ENCODE data around the gene SART3.

SART3 gene

DNA sequence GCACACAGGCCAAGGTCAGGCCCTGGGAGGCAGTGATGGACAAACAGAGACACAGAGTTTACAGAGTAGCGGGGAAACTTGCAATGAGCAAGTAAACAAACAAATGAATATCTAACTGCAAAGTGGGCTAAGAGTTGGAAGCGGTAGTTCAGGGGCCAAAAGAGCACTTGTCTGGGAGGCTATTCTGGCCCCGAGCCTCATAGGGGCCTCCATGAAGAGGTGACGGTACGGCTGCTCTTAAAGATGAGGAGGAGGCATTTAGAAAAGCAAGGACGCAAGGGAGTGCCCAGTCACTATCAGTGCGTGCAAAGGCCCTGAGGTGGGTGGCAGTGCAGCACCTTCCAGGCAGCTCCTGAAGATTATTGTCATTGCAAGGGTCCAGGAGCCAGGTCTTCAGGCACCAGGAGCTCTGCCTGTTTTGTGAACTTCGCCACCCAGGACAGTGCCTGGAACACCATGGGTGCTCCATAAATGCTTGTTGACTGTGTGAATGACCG lies 41.3 kb upstream of the SART3 start:
- Mint-ChIP-seq H3K27ac (no peak overlapping the region), H3K4me1 (peaks cover 15% of the 10 kb centered on the region), H3K36me3 (peaks cover 21% of the 10 kb centered on the region), H3K9me3 (no peaks in the 10 kb centered on the region), H3K4me3 (no peak overlapping the region)
- DNase-seq (ENCODE audit: low spot score in 2 of 2) = no peak
- no peak for ATAC-seq

DNA sequence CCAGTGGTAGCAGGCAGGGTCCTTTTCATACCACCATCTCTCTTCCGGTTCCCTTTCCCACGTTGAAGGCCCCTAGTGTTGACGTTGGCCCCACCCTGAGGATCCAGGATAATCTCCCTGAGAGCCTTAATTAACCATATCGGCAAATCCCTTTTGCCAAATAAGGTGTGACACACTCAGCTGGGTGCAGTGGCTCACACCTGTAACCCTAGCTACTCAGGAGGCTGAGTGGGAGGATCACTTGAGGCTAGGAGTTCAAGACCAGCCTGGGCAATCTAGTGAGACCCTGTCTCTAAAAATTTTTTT lies 39.7 kb upstream of the SART3 start:
- DNase-seq (ENCODE audit: low spot score in 2 of 2) (no peak), ATAC-seq (no peak)
- H3K4me3 Mint-ChIP-seq = no peak overlapping the region
- H3K4me1 Mint-ChIP-seq = peaks cover 6% of the 10 kb centered on the region
- H3K36me3 Mint-ChIP-seq = peaks cover 11% of the 10 kb centered on the region
- H3K27ac Mint-ChIP-seq = no peak overlapping the region
- H3K9me3 Mint-ChIP-seq = no peaks in the 10 kb centered on the region

DNA sequence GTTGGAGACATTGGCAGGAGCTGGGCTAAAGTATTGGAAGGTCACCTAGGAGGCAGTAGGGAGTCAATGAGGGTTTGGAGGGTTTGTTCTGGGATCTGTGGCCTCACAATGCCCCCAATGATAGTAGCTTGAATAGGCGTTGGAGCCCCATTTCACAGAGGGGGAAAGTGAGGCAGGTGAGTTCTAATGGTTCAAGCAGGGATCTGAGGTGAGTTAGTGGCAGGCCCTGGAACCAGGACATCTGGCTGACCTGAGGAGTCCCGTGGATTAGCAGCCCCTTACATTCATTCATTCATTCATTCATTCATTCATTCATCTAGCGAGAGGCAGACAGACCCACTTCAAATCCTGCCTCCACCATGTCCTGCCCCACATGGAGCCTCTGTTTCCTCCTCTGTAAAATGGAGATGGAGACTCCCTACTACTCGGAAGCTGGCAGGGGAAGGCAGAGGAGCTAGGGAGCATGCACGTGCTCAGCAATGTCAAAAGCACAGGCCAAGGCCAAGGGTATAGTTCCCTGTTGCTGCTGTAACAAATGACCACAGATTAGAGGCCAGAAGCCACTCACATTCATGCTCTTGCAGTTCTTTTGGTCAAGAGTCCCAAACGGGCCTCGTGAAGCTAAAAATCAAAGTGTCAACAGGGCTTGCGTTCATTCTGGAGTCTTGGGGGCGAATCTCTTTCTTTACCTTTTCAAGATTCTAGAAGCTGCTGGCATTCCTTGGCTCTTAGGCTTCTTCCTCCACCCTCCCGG lies 39.2 kb upstream of the SART3 start:
- no peak for ATAC-seq
- Mint-ChIP-seq H3K4me3 (no peak overlapping the region), H3K27ac (no peak overlapping the region), H3K36me3 (peaks cover 6% of the 10 kb centered on the region), H3K4me1 (peaks cover 1% of the 10 kb centered on the region), H3K9me3 (no peaks in the 10 kb centered on the region)
- DNase-seq (ENCODE audit: low spot score in 2 of 2) = no peak

DNA sequence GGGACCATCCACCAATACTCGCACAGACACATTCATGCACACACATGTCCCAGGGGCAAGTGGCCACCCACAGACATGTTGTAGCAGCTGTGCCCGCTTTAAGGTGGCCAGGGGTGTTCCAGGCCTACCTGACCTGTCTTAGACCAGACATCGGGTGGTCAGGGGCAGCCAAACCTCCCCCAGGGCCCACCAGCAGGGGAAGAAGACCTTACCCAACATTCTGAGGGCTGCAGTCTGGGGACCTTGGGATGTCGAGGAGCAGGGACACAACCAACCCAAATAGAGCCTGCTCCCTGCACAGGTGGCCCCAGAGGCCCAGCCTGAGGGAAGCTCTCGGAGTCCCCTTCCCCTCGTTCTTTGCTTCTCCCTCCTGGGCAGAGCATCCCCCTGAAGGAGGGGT lies 38.6 kb upstream of the SART3 start:
- Mint-ChIP-seq H3K36me3 (no peaks in the 10 kb centered on the region), H3K4me3 (no peak overlapping the region), H3K27ac (no peak overlapping the region), H3K9me3 (no peaks in the 10 kb centered on the region), H3K4me1 (no peaks in the 10 kb centered on the region)
- no peak for ATAC-seq
- no peak for DNase-seq (ENCODE audit: low spot score in 2 of 2)

DNA sequence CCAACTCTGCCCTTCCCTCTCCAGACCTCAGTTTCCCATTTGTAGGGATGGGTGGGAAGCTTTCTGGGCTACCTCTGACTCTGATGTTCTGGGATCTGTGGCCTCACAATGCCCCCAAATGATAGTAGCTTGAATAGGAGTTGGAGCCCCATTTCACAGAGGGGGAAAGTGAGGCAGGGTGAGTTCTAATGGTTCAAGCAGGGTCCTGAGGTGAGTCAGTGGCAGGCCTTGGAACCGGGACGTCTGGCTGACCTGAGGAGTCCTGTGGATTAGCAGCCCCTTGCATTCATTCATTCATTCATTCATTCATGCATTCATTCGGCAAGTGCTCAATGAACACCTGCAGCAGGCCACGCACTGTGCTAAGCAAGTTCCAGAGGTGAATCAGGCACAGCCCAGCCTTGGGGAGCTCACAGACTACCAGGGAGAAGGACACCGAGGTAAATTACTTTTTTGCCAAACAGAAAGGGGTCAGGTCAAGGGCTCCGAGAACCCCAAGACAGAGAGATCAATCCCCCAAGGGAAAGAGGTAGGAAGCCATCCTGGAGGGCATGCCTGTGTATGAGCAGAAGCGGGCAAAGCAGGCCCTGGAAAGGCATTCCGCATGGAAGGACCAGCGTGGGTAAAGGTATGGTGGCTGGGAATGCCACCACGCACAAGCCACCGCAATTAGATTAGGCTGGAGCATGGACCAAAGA lies 37.7 kb upstream of the SART3 start:
- Mint-ChIP-seq H3K9me3 (no peaks in the 10 kb centered on the region), H3K36me3 (no peaks in the 10 kb centered on the region), H3K4me1 (no peaks in the 10 kb centered on the region), H3K27ac (peak overlapping the region; percentile 76), H3K4me3 (no peak overlapping the region)
- DNase-seq (ENCODE audit: low spot score in 2 of 2) (no peak), ATAC-seq (no peak)

DNA sequence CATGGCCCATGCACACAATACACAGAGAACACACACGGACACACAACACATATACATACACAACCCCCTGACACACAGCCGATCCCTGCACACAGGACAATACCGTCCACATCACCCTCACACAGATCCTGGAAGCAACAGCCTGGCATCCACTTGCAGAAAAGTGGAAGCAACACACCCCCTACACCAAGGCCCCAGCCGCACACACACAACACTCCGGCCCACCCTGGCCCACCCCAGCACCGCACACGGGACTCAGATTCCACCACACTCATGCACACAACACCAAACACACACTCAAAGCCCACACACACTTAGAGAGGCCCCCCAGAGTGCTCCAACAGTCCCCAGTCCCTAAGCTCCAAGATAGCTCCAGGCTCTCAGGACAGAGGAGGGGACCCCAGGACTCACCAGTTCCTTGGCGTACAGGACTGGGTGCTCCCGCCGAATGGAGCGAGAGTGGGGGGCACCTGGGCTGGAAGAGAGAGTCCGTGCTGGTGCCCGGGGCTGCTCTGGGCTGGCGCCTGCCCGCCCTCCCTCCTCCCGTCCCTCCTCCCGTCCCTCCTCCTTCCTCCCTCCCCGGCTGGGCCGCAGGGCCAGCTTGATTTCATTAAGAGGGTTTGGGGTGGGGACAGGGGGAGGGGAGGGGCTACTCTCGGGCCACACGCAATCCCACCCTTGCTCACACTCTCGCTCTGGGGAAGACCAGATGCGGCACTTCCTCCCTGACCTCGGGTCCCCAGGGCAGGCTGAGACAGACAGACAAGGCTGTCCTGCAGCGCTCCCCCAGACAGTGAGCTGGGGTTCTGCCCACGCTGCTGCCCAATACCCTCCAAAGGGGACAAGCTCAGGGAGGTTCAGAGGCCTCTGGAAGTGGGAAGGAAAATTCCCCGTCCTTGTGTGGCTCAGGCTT lies 36.8 kb upstream of the SART3 start, which contains the start of gene TMEM119:
Gene TMEM119 (minus strand): TSS at position 526 of the 913 bp plus-strand sequence. CDS start 5,701 bp downstream, outside the sequence.
- H3K36me3 Mint-ChIP-seq = no peaks in the 10 kb centered on the region
- no peaks in the 10 kb centered on the region for H3K9me3 Mint-ChIP-seq
- ATAC-seq = peak; percentile 29
- H3K4me1 Mint-ChIP-seq = no peaks in the 10 kb centered on the region
- DNase-seq (ENCODE audit: low spot score in 2 of 2) = no peak
- peak within 1 kb of the TSS; percentile 76 for H3K27ac Mint-ChIP-seq
- no peak within 1 kb of the TSS for H3K4me3 Mint-ChIP-seq

DNA sequence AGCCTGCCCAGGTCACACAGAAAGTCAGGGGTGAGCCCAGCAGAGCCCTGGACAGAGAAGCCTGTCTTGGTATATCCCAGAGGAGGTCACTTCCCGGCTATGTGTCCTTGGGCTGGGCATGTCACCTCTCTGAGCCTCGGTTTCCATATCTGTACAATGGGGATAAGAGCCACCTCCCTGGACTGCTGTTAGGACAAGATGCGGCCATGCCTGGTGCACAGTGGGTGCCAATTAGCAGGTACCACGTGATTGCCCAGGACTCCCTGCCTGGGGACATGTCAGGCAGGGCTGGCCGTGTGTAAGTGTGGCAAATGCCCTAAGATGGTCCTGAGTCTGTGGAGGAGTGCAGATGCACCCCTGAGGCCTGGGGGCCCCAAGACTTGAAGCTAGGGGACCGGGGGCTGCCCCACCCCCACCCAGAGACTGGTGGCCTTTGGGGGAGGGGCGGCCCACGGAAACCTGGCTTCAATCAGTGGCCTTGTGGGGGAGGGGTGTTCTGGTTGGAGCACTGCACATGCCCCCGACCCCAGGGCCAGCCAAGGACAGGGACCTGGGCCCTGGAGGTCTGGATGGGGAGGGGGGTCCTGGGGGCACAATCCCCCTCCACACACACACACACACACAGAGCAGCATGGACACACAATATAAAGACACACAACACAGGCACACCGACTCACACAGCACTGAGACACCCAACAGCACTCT lies 36.0 kb upstream of the SART3 start:
- no peaks in the 10 kb centered on the region for H3K36me3 Mint-ChIP-seq
- no peak for ATAC-seq
- no peaks in the 10 kb centered on the region for H3K4me1 Mint-ChIP-seq
- no peak overlapping the region for H3K4me3 Mint-ChIP-seq
- no peak for DNase-seq (ENCODE audit: low spot score in 2 of 2)
- no peak overlapping the region for H3K27ac Mint-ChIP-seq
- no peaks in the 10 kb centered on the region for H3K9me3 Mint-ChIP-seq

DNA sequence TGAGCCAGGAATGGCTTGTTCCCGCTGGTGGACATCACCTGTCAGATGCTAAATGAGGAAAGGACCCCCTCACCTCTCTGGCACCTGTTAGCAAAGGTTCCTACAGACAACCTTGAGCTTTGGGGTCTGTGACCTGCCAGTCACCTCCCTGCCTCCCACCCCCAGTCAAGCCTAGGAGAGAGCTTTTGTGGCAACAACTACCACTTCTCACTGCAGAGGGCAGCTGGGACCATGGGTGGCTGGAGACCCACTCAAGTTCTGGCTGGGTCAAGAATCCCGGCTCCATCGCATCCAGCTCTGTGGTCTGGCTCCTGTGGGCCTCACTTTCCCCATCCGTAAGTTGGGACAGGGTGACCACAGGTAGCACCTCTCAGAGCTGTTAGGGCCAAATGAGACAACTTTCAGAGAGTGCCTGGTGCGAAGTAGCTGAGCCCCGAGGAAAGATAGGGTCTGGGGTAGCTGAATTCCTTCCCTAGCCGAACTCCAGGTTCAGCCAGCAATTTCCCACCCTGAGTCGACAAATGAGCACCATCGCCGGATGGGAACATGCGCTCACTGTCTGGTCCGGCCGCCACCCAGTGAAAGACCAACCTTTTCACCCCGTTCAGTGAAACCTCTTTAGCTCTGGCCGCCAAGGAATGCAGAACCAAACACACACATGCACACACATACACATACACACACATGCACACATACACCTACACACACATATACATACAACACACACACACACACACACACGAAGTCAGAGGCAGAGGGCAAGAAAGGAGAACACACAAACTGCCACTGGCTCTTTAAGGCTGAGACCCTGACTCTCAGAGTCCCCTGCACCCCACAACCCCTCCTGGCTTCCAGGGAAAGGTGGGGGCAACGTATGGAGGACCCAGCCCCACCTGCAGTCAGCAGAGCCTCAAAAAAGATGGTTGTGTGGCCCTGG lies 35.0 kb upstream of the SART3 start:
- no peak for ATAC-seq
- DNase-seq (ENCODE audit: low spot score in 2 of 2) = no peak
- Mint-ChIP-seq H3K27ac (no peak overlapping the region), H3K9me3 (no peaks in the 10 kb centered on the region), H3K4me3 (no peak overlapping the region), H3K36me3 (no peaks in the 10 kb centered on the region), H3K4me1 (no peaks in the 10 kb centered on the region)

DNA sequence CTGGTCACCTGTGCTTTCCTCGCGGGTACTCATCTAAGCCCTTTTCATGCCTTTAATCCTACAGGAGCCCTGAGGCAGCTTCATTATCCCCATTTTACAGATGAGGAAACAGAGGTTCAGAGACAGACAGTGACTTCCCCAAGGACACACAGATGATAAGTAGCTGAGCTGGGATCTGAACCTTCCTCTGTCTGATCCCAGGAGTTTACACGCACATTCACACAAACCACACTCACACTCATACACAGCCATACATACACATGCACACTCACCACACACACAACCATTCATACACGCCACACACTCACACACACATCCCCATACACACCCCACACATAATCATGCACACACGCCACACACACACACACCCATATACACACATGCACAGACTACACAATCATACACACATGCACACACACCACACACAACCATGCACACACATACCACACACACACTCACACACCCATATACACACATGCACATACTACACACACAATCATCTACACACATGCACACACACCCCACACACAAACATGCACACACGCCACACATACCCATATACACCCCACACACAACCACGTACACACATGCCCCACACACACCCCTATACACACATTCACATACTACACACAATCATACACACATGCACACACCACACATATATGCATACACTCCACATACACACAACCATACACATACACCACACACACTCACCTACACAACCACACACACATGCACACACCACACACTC lies 34.2 kb upstream of the SART3 start:
- Mint-ChIP-seq H3K27ac (no peak overlapping the region), H3K4me3 (no peak overlapping the region), H3K9me3 (no peaks in the 10 kb centered on the region), H3K36me3 (no peaks in the 10 kb centered on the region), H3K4me1 (no peaks in the 10 kb centered on the region)
- no peak for ATAC-seq
- no peak for DNase-seq (ENCODE audit: low spot score in 2 of 2)

DNA sequence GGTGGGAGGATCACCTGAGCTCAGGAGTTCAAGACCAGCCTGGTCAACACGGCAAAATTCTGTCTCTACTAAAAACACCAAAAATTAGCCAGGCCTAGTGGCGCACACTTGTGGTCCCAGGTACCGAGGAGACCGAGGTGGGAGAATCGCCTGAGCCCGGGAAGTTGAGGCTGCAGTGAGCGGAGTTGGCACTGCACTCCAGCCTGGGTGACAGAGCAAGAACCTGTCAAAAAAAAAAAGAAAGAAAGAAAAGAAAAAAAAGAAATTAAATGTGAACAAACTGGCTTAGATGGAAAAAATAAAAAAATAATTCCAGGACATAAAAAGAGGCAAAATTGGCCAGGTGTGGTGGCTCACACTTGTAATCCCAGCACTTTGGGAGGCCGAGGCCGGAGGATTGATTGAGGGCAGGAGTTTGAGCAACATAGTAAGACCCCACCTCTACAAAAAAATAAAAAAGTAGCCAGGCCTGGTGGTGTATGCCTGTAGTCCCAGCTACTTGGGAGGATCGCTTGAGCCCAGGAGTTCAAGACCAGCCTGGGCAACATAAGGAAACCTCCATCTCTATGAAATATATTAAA lies 33.4 kb upstream of the SART3 start:
- no peaks in the 10 kb centered on the region for H3K4me1 Mint-ChIP-seq
- ATAC-seq (no peak), DNase-seq (ENCODE audit: low spot score in 2 of 2) (no peak)
- H3K36me3 Mint-ChIP-seq = no peaks in the 10 kb centered on the region
- no peak overlapping the region for H3K27ac Mint-ChIP-seq
- H3K9me3 Mint-ChIP-seq = no peaks in the 10 kb centered on the region
- H3K4me3 Mint-ChIP-seq = no peak overlapping the region

DNA sequence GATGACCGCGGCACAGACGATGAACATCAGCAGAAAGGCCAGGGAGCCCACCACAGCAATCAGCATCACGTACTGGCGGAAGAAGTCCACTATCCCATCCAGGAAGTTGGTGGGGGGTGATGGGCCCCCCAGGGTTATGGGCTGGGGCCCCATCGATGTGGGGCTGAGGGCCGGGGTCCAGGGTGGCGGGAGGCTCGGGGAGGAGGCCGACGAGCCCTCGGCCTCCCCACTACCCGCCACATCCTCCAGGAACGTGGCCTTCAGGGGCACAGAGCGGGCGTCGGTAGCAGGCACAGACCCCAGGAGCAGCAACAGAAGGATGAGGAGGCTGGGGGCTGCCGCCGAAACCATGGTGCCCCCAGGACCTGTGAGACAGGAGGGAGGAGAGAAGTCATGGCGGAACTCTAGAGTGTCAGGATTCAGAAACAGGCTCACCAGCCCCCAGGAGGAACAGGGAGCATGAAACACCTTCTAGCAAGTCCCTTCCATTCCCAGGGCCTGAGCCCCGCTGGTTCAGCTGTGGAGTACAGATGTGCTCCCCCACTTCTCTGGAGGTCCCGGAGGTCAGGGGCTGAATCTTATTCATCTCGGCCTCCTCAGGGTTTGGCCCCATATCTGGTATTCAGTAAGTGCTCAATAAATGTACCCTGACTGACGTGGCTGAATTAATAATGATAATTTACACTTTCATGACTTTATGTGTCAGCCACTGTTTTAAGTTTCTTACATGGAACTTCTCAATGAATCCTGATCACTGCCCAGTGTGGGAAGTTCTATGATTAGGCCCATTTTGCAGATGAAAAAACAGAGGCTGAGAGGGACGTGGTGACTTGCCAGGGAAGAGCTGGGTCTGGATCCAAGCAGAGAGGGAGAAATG lies 31.3 kb upstream of the SART3 start:
- DNase-seq (ENCODE audit: low spot score in 2 of 2) (no peak), ATAC-seq (no peak)
- Mint-ChIP-seq H3K9me3 (no peaks in the 10 kb centered on the region), H3K4me1 (no peaks in the 10 kb centered on the region), H3K27ac (no peak overlapping the region), H3K36me3 (no peaks in the 10 kb centered on the region), H3K4me3 (no peak overlapping the region)

DNA sequence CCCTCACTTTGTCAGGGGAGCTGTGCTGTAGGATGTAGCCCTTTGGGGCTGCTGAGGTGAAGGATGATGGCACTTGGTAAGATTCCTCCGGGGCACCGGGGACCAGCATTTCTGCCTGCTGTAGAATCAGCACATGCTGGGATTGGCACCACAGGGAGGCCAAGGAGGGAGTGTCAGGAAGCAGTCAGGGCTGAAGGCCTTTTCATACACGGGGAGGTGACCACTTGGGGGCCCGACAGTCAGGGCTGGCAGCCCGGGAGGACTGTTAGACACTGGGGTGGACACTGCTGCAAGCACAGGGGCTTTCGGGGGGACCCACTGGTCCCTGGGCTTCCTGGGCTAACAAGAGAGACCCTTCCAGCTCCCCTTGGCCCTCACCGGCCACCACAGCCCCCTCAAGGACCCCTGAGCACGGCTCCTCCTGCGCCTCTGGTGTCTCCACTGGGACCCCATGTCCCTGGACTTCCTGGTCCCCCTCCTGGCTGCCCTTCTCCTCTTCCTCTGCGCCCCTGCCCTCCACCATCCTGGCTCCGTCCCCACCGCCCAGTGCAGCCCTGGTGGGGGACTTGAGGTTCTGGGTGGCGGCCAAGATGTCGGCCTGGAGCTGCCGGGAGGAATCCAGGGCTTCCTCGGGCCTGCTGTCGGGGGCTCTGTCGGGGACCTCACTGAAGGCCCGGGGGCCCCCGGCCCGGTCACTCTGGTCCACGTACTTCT lies 30.5 kb upstream of the SART3 start:
- no peaks in the 10 kb centered on the region for H3K9me3 Mint-ChIP-seq
- no peak overlapping the region for H3K4me3 Mint-ChIP-seq
- no peaks in the 10 kb centered on the region for H3K4me1 Mint-ChIP-seq
- no peaks in the 10 kb centered on the region for H3K36me3 Mint-ChIP-seq
- no peak for ATAC-seq
- DNase-seq (ENCODE audit: low spot score in 2 of 2) = no peak
- H3K27ac Mint-ChIP-seq = peak overlapping the region; percentile 64
